Measurements from ENCODE around the gene B9D1. TPM values are rescaled to one million over a fixed set of nuclear protein-coding genes. Genes with fewer than 3 reads are reported as not detected.
"Not testable (repeated sequence)": the region's sequence is repeated elsewhere in the genome, so short reads cannot be mapped to it uniquely, and the experiment has no call there.

Gene B9D1
- total RNA-seq, 2 donors from 2014 or later = 0.37 to 1.2 TPM

GRCh38 chr17:19354748-19355147 lies 7.8 kb downstream of the B9D1 start:
- H3K4me1 Mint-ChIP-seq = peaks cover 2% of the 10 kb centered on the region
- ATAC-seq (no peak), DNase-seq (no peak)
- no peak overlapping the region for H3K27ac Mint-ChIP-seq
- H3K27me3 Mint-ChIP-seq = peaks cover 51% of the 10 kb centered on the region
- H3K9me3 ChIP-seq (ENCODE audit: control insufficient read depth, low read length, poor library complexity, severe bottlenecking) = no peaks in the 10 kb centered on the region
- H3K4me3 Mint-ChIP-seq = no peak overlapping the region
- H3K36me3 Mint-ChIP-seq (ENCODE audit: low read depth) = peaks cover 6% of the 10 kb centered on the region

GRCh38 chr17:19353401-19353800 lies 9.1 kb downstream of the B9D1 start:
- not testable (repeated sequence) for ATAC-seq; DNase-seq; H3K4me3 Mint-ChIP-seq; H3K27ac Mint-ChIP-seq; H3K9me3 ChIP-seq (ENCODE audit: control insufficient read depth, low read length, poor library complexity, severe bottlenecking); H3K4me1 Mint-ChIP-seq; H3K36me3 Mint-ChIP-seq (ENCODE audit: low read depth)
- peaks cover 44% of the 10 kb centered on the region for H3K27me3 Mint-ChIP-seq

GRCh38 chr17:19348806-19349205 lies 13.7 kb downstream of the B9D1 start:
- no peaks in the 10 kb centered on the region for H3K9me3 ChIP-seq (ENCODE audit: control insufficient read depth, low read length, poor library complexity, severe bottlenecking)
- no peaks in the 10 kb centered on the region for H3K36me3 Mint-ChIP-seq (ENCODE audit: low read depth)
- ATAC-seq = no peak
- no peak overlapping the region for H3K27ac Mint-ChIP-seq
- H3K4me1 Mint-ChIP-seq = no peaks in the 10 kb centered on the region
- H3K4me3 Mint-ChIP-seq = no peak overlapping the region
- DNase-seq = no peak
- H3K27me3 Mint-ChIP-seq = peaks cover 22% of the 10 kb centered on the region

GRCh38 chr17:19348081-19348650 lies 14.4 kb downstream of the B9D1 start:
- no peak for DNase-seq
- H3K9me3 ChIP-seq (ENCODE audit: control insufficient read depth, low read length, poor library complexity, severe bottlenecking) = no peaks in the 10 kb centered on the region
- no peak for ATAC-seq
- no peaks in the 10 kb centered on the region for H3K36me3 Mint-ChIP-seq (ENCODE audit: low read depth)
- H3K4me1 Mint-ChIP-seq = no peaks in the 10 kb centered on the region
- H3K4me3 Mint-ChIP-seq = no peak overlapping the region
- H3K27me3 Mint-ChIP-seq = peaks cover 22% of the 10 kb centered on the region
- no peak overlapping the region for H3K27ac Mint-ChIP-seq

- ATAC-seq (no peak), DNase-seq (no peak)
- Mint-ChIP-seq H3K4me3 (no peak overlapping the region), H3K4me1 (no peaks in the 10 kb centered on the region), H3K36me3 (ENCODE audit: low read depth) (no peaks in the 10 kb centered on the region), H3K27me3 (peaks cover 22% of the 10 kb centered on the region), H3K27ac (no peak overlapping the region)
- H3K9me3 ChIP-seq (ENCODE audit: control insufficient read depth, low read length, poor library complexity, severe bottlenecking) = no peaks in the 10 kb centered on the region
Measured at GRCh38 chr17:19347323-19348080, 15.0 kb downstream of the B9D1 start.

GRCh38 chr17:19346351-19347255 lies 15.9 kb downstream of the B9D1 start:
- Mint-ChIP-seq H3K27ac (no peak overlapping the region), H3K4me3 (no peak overlapping the region), H3K36me3 (ENCODE audit: low read depth) (peaks cover 5% of the 10 kb centered on the region), H3K27me3 (peaks cover 24% of the 10 kb centered on the region), H3K4me1 (peaks cover 4% of the 10 kb centered on the region)
- no peak for DNase-seq
- no peak for ATAC-seq
- no peaks in the 10 kb centered on the region for H3K9me3 ChIP-seq (ENCODE audit: control insufficient read depth, low read length, poor library complexity, severe bottlenecking)

- Mint-ChIP-seq H3K27me3 (peaks cover 29% of the 10 kb centered on the region), H3K4me3 (no peak overlapping the region), H3K4me1 (peaks cover 8% of the 10 kb centered on the region), H3K27ac (no peak overlapping the region), H3K36me3 (ENCODE audit: low read depth) (peaks cover 6% of the 10 kb centered on the region)
- H3K9me3 ChIP-seq (ENCODE audit: control insufficient read depth, low read length, poor library complexity, severe bottlenecking) = no peaks in the 10 kb centered on the region
- no peak for ATAC-seq
- DNase-seq = no peak
Measured at GRCh38 chr17:19345486-19346350, 16.8 kb downstream of the B9D1 start.

- no peak overlapping the region for H3K4me3 Mint-ChIP-seq
- peaks cover 29% of the 10 kb centered on the region for H3K27me3 Mint-ChIP-seq
- ATAC-seq (no peak), DNase-seq (no peak)
- peaks cover 6% of the 10 kb centered on the region for H3K36me3 Mint-ChIP-seq (ENCODE audit: low read depth)
- no peaks in the 10 kb centered on the region for H3K9me3 ChIP-seq (ENCODE audit: control insufficient read depth, low read length, poor library complexity, severe bottlenecking)
- H3K27ac Mint-ChIP-seq = no peak overlapping the region
- H3K4me1 Mint-ChIP-seq = peaks cover 8% of the 10 kb centered on the region
Measured at GRCh38 chr17:19345067-19345460, 17.5 kb downstream of the B9D1 start.

GRCh38 chr17:19344311-19345066 lies 18.0 kb downstream of the B9D1 start:
- no peaks in the 10 kb centered on the region for H3K9me3 ChIP-seq (ENCODE audit: control insufficient read depth, low read length, poor library complexity, severe bottlenecking)
- Mint-ChIP-seq H3K36me3 (ENCODE audit: low read depth) (peaks cover 6% of the 10 kb centered on the region), H3K27me3 (peaks cover 27% of the 10 kb centered on the region), H3K27ac (no peak overlapping the region), H3K4me3 (no peak overlapping the region), H3K4me1 (peaks cover 8% of the 10 kb centered on the region)
- no peak for DNase-seq
- no peak for ATAC-seq

GRCh38 chr17:19343671-19344151 lies 18.8 kb downstream of the B9D1 start:
- peaks cover 8% of the 10 kb centered on the region for H3K4me1 Mint-ChIP-seq
- no peak for ATAC-seq
- no peak overlapping the region for H3K27ac Mint-ChIP-seq

GRCh38 chr17:19343256-19343630 lies 19.3 kb downstream of the B9D1 start:
- ATAC-seq (no peak), DNase-seq (no peak)
- no peak overlapping the region for H3K4me3 Mint-ChIP-seq
- H3K27me3 Mint-ChIP-seq = peaks cover 28% of the 10 kb centered on the region
- peaks cover 8% of the 10 kb centered on the region for H3K4me1 Mint-ChIP-seq
- H3K27ac Mint-ChIP-seq = no peak overlapping the region
- H3K9me3 ChIP-seq (ENCODE audit: control insufficient read depth, low read length, poor library complexity, severe bottlenecking) = no peaks in the 10 kb centered on the region
- H3K36me3 Mint-ChIP-seq (ENCODE audit: low read depth) = peaks cover 6% of the 10 kb centered on the region

More at GRCh38 chr17:19343671-19344151, 18.8 kb downstream of the B9D1 start:
- DNase-seq = no peak
- Mint-ChIP-seq H3K36me3 (ENCODE audit: low read depth) (peaks cover 6% of the 10 kb centered on the region), H3K27me3 (peaks cover 28% of the 10 kb centered on the region), H3K4me3 (no peak overlapping the region)
- H3K9me3 ChIP-seq (ENCODE audit: control insufficient read depth, low read length, poor library complexity, severe bottlenecking) = no peaks in the 10 kb centered on the region

- Mint-ChIP-seq H3K4me1 (peaks cover 8% of the 10 kb centered on the region), H3K27me3 (peaks cover 28% of the 10 kb centered on the region), H3K36me3 (ENCODE audit: low read depth) (peaks cover 6% of the 10 kb centered on the region), H3K4me3 (no peak overlapping the region), H3K27ac (no peak overlapping the region)
- no peak for ATAC-seq
- no peak for DNase-seq
- no peaks in the 10 kb centered on the region for H3K9me3 ChIP-seq (ENCODE audit: control insufficient read depth, low read length, poor library complexity, severe bottlenecking)
Measured at GRCh38 chr17:19342611-19343255, 19.8 kb downstream of the B9D1 start.
